Measurements from ENCODE around the gene STRBP.

STRBP gene

GRCh38 chr9:123167474-123167873 lies 100.9 kb downstream of the STRBP start:
- no peak for TF ChIP-seq CTCF (IDR thresholded peaks at IDR 0.05; ENCODE audit: insufficient read depth, low read depth, low read length, missing control alignments)
- H3K4me3 ChIP-seq (ENCODE audit: low read length), result no peak overlapping the region
- no peak for DNase-seq (ENCODE audit: low read depth)

- no peak for TF ChIP-seq CTCF (IDR thresholded peaks at IDR 0.05; ENCODE audit: insufficient read depth, low read depth, low read length, missing control alignments)
- H3K4me3 ChIP-seq (ENCODE audit: low read length), result no peak overlapping the region
- DNase-seq (ENCODE audit: low read depth), result no peak
These were observed 102.6 kb downstream of the STRBP start for GRCh38 chr9:123165813-123166212.

GRCh38 chr9:123164285-123164684 lies 104.1 kb downstream of the STRBP start:
- DNase-seq (ENCODE audit: low read depth), result no peak
- no peak overlapping the region for H3K4me3 ChIP-seq (ENCODE audit: low read length)
- no peak for TF ChIP-seq CTCF (IDR thresholded peaks at IDR 0.05; ENCODE audit: insufficient read depth, low read depth, low read length, missing control alignments)

GRCh38 chr9:123162791-123163345 lies 105.5 kb downstream of the STRBP start:
- TF ChIP-seq CTCF (IDR thresholded peaks at IDR 0.05; ENCODE audit: insufficient read depth, low read depth, low read length, missing control alignments), result no peak
- no peak for DNase-seq (ENCODE audit: low read depth)
- H3K4me3 ChIP-seq (ENCODE audit: low read length), result no peak overlapping the region

GRCh38 chr9:123162360-123162759 lies 106.0 kb downstream of the STRBP start:
- DNase-seq (ENCODE audit: low read depth), result no peak
- no peak overlapping the region for H3K4me3 ChIP-seq (ENCODE audit: low read length)
- TF ChIP-seq CTCF (IDR thresholded peaks at IDR 0.05; ENCODE audit: insufficient read depth, low read depth, low read length, missing control alignments), result no peak

GRCh38 chr9:123157221-123157620 lies 111.2 kb downstream of the STRBP start:
- no peak for TF ChIP-seq CTCF (IDR thresholded peaks at IDR 0.05; ENCODE audit: insufficient read depth, low read depth, low read length, missing control alignments)
- peak; percentile 51 for DNase-seq (ENCODE audit: low read depth)
- H3K4me3 ChIP-seq (ENCODE audit: low read length), result no peak overlapping the region

All from epithelial cell of esophagus (primary cell).